ENCODE measurements around the gene SOWAHC.

The SOWAHC gene

GRCh38 chr2:109648041-109648527 lies 33.9 kb downstream of the SOWAHC start:
- DNase-seq = no peak

GRCh38 chr2:109649736-109650695 lies 35.9 kb downstream of the SOWAHC start:
- DNase-seq = no peak

GRCh38 chr2:109654326-109655050 lies 40.3 kb downstream of the SOWAHC start:
- DNase-seq = no peak

GRCh38 chr2:109655287-109655686 lies 41.1 kb downstream of the SOWAHC start:
- no peak for DNase-seq

- DNase-seq = no peak
Observed at GRCh38 chr2:109659396-109660045, 45.4 kb downstream of the SOWAHC start.

- DNase-seq = no peak
Observed at GRCh38 chr2:109660046-109660860, 46.1 kb downstream of the SOWAHC start.

- DNase-seq = no peak
Observed at GRCh38 chr2:109662889-109663288, 48.7 kb downstream of the SOWAHC start.

GRCh38 chr2:109663721-109664120 lies 49.6 kb downstream of the SOWAHC start:
- no peak for DNase-seq

GRCh38 chr2:109666466-109666865 lies 52.3 kb downstream of the SOWAHC start:
- no peak for DNase-seq

All from activated gamma-delta T cell treated with Interleukin-2 at 50 U/mL for 16 hours (primary cell).